Neural progenitor cell (in vitro differentiated cells): ENCODE data around the gene ZDHHC14. TPM values are rescaled to one million over a fixed set of nuclear protein-coding genes. Genes with fewer than 3 reads are reported as not detected.
A peak's percentile ranks its signal among the peaks of the same experiment; 100 is the strongest.

Experiments used
- DNase-seq: peaks from one replicate; pipeline ENCODE4 v3.0.0-alpha.2; 2016; ENCODE audit warnings: low spot score
- H2AFZ ChIP-seq: fragments of 200-600 bp; sonication (generic); replicated peaks from 2 replicates; pipeline ENCODE4 v1.6.1; 2016; ENCODE audit warnings: antibody characterized with exemption
- H3F3A ChIP-seq: fragments of 200-600 bp; sonication (generic); 2 replicates; pipeline ENCODE4 v1.6.1; 2016; ENCODE audit warnings: antibody characterized with exemption, low read depth
- H3K27ac ChIP-seq: fragments of 200-600 bp; sonication (generic); 2 replicates; pipeline ENCODE4 v1.5.1; 2016; ENCODE audit warnings: mild to moderate bottlenecking
- H3K27me3 ChIP-seq: fragments of 200-600 bp; sonication (generic); 2 replicates; pipeline ENCODE4 v1.6.1; 2016; ENCODE audit warnings: mild to moderate bottlenecking, moderate library complexity
- H3K36me3 ChIP-seq: fragments of 200-600 bp; sonication (generic); 2 replicates; pipeline ENCODE4 v1.5.1; 2016
- H3K4me1 ChIP-seq: fragments of 200-600 bp; sonication (generic); 2 replicates; pipeline ENCODE4 v1.6.1; 2016; ENCODE audit warnings: mixed run types
- H3K4me2 ChIP-seq: fragments of 200-600 bp; sonication (generic); 2 replicates; pipeline ENCODE4 v1.6.1; 2016
- H3K4me3 ChIP-seq: fragments of 200-600 bp; sonication (generic); 2 replicates; pipeline ENCODE4 v1.5.1; 2016
- H3K79me2 ChIP-seq: fragments of 200-600 bp; sonication (generic); 2 replicates; pipeline ENCODE4 v1.6.1; 2016; ENCODE audit warnings: low read depth
- H3K9ac ChIP-seq: fragments of 200-600 bp; sonication (generic); 2 replicates; pipeline ENCODE4 v1.6.1; 2016
- H3K9me3 ChIP-seq: fragments of 200-600 bp; sonication (generic); 2 replicates; pipeline ENCODE4 v1.5.1; 2016; ENCODE audit warnings: low read depth
- H4K20me1 ChIP-seq: fragments of 200-600 bp; sonication (generic); 2 replicates; pipeline ENCODE4 v1.6.1; 2016; ENCODE audit warnings: low read depth
- H3K27ac Mint-ChIP-seq: 3 replicates; pipeline ENCODE4 v1.8.0; 2021; ENCODE audit warnings: mixed read lengths
- H3K27me3 Mint-ChIP-seq: 2 replicates; pipeline ENCODE4 v1.8.0; 2022; ENCODE audit warnings: low read depth, mild to moderate bottlenecking, inconsistent platforms, moderate library complexity, mixed read lengths; ENCODE audit not compliant: insufficient read depth
- H3K36me3 Mint-ChIP-seq: 3 replicates; pipeline ENCODE4 v1.8.0; 2021; ENCODE audit warnings: mixed read lengths
- H3K4me1 Mint-ChIP-seq: 3 replicates; pipeline ENCODE4 v1.8.0; 2021; ENCODE audit warnings: mixed read lengths
- H3K4me3 Mint-ChIP-seq: 3 replicates; pipeline ENCODE4 v1.8.0; 2021; ENCODE audit warnings: mild to moderate bottlenecking, moderate library complexity, mixed read lengths
- H3K9me3 Mint-ChIP-seq: 3 replicates; pipeline ENCODE4 v1.8.0; 2020; ENCODE audit warnings: mixed read lengths
- CTCF ChIP-seq: fragments of 200-600 bp; sonication (generic); IDR thresholded peaks from 2 replicates; pipeline ENCODE4 v1.5.1; 2017; ENCODE audit warnings: antibody characterized with exemption, mild to moderate bottlenecking
- EZH2 ChIP-seq: fragments of 200-600 bp; sonication (generic); IDR thresholded peaks from 2 replicates; pipeline ENCODE4 v1.6.1; 2017; ENCODE audit warnings: antibody characterized with exemption, mild to moderate bottlenecking, moderate library complexity
- EZH2phosphoT487 ChIP-seq: fragments of 200-600 bp; sonication (generic); IDR thresholded peaks from 2 replicates; pipeline ENCODE4 v1.6.1; 2017; ENCODE audit warnings: antibody characterized with exemption
- total RNA-seq: library from RNA; depleted of rRNA; stranded (reverse); fragments of >200 nt; gene quantifications from 2 replicates; pipeline ENCODE4 v1.2.3, GENCODE V29; 2015; ENCODE audit warnings: low replicate concordance

Gene ZDHHC14
- total RNA-seq, 1 donor from 2014 or later = 14.5 TPM

GRCh38 chr6:157549468-157549745 is 168.4 kb downstream of the ZDHHC14 start:
- H3K4me3 Mint-ChIP-seq = no peak overlapping the region
- Histone ChIP-seq H3K9me3 (no peaks in the 10 kb centered on the region), H3K79me2 (no peaks in the 10 kb centered on the region), H3F3A (peaks cover 32% of the 10 kb centered on the region), H4K20me1 (no peaks in the 10 kb centered on the region), H3K27me3 (no peaks in the 10 kb centered on the region), H3K27ac (no peak overlapping the region), H3K4me1 (peaks cover 48% of the 10 kb centered on the region), H3K36me3 (no peaks in the 10 kb centered on the region), H3K4me2 (no peak overlapping the region), H2AFZ (no peak overlapping the region), H3K4me3 (no peak overlapping the region), H3K9ac (no peak overlapping the region)
- H3K36me3 Mint-ChIP-seq = peaks cover 18% of the 10 kb centered on the region
- no peak for DNase-seq
- peaks cover 46% of the 10 kb centered on the region for H3K4me1 Mint-ChIP-seq
- TF ChIP-seq EZH2 = no peak
- no peak for TF ChIP-seq CTCF
- TF ChIP-seq EZH2phosphoT487 = no peak
- no peak overlapping the region for H3K27ac Mint-ChIP-seq
- peaks cover 6% of the 10 kb centered on the region for H3K27me3 Mint-ChIP-seq
- H3K9me3 Mint-ChIP-seq = peaks cover 8% of the 10 kb centered on the region

DNA sequence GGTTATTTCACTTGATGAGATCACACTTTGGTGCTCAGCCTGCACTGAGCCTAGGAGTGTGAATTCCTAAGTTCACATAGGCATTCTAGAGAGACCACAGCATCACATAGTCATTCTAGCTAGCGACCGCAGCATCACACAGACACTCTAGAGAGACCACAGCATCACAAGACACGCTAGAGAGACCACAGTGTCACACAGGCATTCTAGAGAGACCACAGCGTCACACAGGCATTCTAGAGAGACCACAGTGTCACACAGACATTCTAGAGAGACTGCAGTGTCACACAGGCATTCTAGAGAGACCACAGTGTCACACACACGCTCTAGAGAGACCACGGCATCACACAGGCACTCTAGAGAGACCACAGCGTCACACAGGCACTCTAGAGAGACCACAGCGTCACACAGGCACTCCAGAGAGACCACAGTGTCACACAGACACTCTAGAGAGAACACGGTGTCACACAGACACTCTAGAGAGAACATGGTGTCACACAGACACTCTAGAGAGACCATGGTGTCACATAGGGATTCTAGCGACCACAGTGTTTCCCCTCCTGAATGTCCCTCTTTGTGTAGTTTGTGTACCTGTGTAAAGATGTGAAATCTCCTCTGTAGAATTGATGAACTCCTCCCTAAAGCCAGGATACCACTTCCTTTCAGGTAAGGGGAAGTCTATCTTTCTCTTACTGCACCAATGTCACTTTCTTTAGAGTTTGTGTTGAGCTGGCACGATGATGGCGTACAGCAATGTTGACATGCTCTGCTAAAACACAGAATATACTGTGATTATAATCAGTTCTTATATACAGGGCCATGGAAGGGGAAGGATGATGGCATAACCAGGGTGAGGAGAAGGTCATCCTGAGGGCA is 169.4 kb downstream of the ZDHHC14 start:
- Mint-ChIP-seq H3K9me3 (peaks cover 2% of the 10 kb centered on the region), H3K4me1 (peaks cover 56% of the 10 kb centered on the region), H3K27me3 (peaks cover 6% of the 10 kb centered on the region), H3K36me3 (peaks cover 10% of the 10 kb centered on the region), H3K27ac (peak overlapping the region; percentile 64), H3K4me3 (no peak overlapping the region)
- no peak overlapping the region for H2AFZ ChIP-seq
- TF ChIP-seq EZH2 (no peak), CTCF (no peak), EZH2phosphoT487 (no peak)
- no peak overlapping the region for H3K4me3 ChIP-seq
- H3K9me3 ChIP-seq = no peaks in the 10 kb centered on the region
- H3K4me1 ChIP-seq = peaks cover 58% of the 10 kb centered on the region
- H3K27ac ChIP-seq = no peak overlapping the region
- no peaks in the 10 kb centered on the region for H4K20me1 ChIP-seq
- no peak for DNase-seq
- H3F3A ChIP-seq = peaks cover 37% of the 10 kb centered on the region
- no peak overlapping the region for H3K4me2 ChIP-seq
- no peaks in the 10 kb centered on the region for H3K36me3 ChIP-seq
- no peaks in the 10 kb centered on the region for H3K27me3 ChIP-seq
- H3K9ac ChIP-seq = no peak overlapping the region
- H3K79me2 ChIP-seq = no peaks in the 10 kb centered on the region

DNA sequence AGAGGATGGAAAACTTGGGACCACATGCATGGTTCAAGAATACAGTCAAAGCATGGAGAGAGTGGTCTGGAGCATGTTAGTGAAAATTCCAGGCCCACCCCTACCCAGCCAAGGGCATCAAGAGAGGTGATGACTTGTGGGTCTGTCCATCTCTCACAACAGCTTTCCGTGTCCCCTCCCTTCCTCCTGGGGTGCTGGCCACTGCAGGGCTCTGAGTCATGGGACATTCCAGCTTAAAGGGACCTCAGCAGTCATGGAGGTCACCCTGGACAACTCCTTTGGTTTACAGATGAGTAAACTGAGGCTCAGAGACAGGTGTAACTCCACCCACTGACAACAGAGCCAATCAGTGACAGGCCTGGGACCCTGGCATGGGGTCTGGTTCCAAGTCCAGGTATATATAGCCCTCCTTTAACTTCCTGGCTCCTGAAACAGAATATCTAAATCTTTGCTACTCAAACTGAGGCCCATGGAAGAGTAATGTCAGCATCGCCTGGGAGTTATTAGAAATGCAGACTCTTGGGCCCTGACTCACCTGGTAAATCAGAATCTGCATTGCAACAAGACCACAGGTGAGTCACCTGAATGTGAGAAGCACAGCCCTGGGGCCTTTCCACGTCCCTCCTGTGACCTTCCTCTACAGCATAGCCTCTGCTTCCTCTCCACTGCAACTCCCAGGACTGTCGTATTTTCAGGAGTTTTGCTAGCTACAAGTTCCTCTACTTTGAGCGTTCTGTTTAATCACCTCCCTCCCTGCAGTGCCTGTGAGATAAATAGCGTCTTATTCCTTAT is 170.2 kb downstream of the ZDHHC14 start:
- Mint-ChIP-seq H3K27ac (peak overlapping the region; percentile 0), H3K36me3 (peaks cover 4% of the 10 kb centered on the region), H3K27me3 (peaks cover 8% of the 10 kb centered on the region), H3K4me3 (no peak overlapping the region), H3K4me1 (peaks cover 57% of the 10 kb centered on the region), H3K9me3 (peaks cover 2% of the 10 kb centered on the region)
- H3F3A ChIP-seq = peaks cover 46% of the 10 kb centered on the region
- H3K4me2 ChIP-seq = peak overlapping the region; percentile 70
- H2AFZ ChIP-seq = no peak overlapping the region
- TF ChIP-seq EZH2phosphoT487 (no peak), EZH2 (no peak), CTCF (no peak)
- no peak overlapping the region for H3K9ac ChIP-seq
- no peak overlapping the region for H3K4me3 ChIP-seq
- DNase-seq = no peak
- H3K27me3 ChIP-seq = no peaks in the 10 kb centered on the region
- no peaks in the 10 kb centered on the region for H3K36me3 ChIP-seq
- no peaks in the 10 kb centered on the region for H4K20me1 ChIP-seq
- H3K79me2 ChIP-seq = no peaks in the 10 kb centered on the region
- H3K9me3 ChIP-seq = no peaks in the 10 kb centered on the region
- peak overlapping the region; percentile 87 for H3K27ac ChIP-seq
- H3K4me1 ChIP-seq = peaks cover 63% of the 10 kb centered on the region
